H9 (cell line): Measurements from ENCODE around the gene IL12RB1. TPM values are rescaled to one million over a fixed set of nuclear protein-coding genes. Genes with fewer than 3 reads are reported as not detected.

Experiments
- DNase-seq: peaks from one replicate; pipeline ENCODE4 v3.0.0-alpha.2; 2017
- H2AFZ ChIP-seq: one replicate; pipeline ENCODE4 v1.6.1; 2013; ENCODE audit warnings: mild to moderate bottlenecking, low read length, control low read depth, moderate library complexity
- H2AK5ac ChIP-seq: 2 replicates; pipeline ENCODE4 v1.6.1; 2013; ENCODE audit warnings: low read length, control low read depth, mixed read lengths; ENCODE audit not compliant: insufficient read length
- H2BK120ac ChIP-seq: one replicate; pipeline ENCODE4 v1.6.1; 2013; ENCODE audit warnings: low read depth, mild to moderate bottlenecking, low read length, control low read depth, inconsistent platforms; ENCODE audit not compliant: poor library complexity, severe bottlenecking
- H2BK12ac ChIP-seq: 2 replicates; pipeline ENCODE4 v1.6.1; 2013; ENCODE audit warnings: low read length, control low read depth, mixed read lengths, low read depth; ENCODE audit not compliant: insufficient read length
- H2BK15ac ChIP-seq: 2 replicates; pipeline ENCODE4 v1.6.1; 2013; ENCODE audit warnings: low read depth, low read length, control low read depth
- H2BK20ac ChIP-seq: one replicate; pipeline ENCODE4 v1.6.1; 2013; ENCODE audit warnings: low read depth, mild to moderate bottlenecking, low read length, control low read depth, inconsistent platforms; ENCODE audit not compliant: poor library complexity, severe bottlenecking
- H2BK5ac ChIP-seq: 2 replicates; pipeline ENCODE4 v1.6.1; 2013; ENCODE audit warnings: low read length, control low read depth, mixed read lengths; ENCODE audit not compliant: insufficient read length
- H3K14ac ChIP-seq: 2 replicates; pipeline ENCODE4 v1.6.1; 2013; ENCODE audit warnings: low read length, control low read depth; ENCODE audit not compliant: insufficient read depth
- H3K18ac ChIP-seq: 2 replicates; pipeline ENCODE4 v1.6.1; 2013; ENCODE audit warnings: low read depth, mild to moderate bottlenecking, mixed read lengths, low read length, control low read depth; ENCODE audit not compliant: insufficient read length
- H3K23ac ChIP-seq: 2 replicates; pipeline ENCODE4 v1.6.1; 2013; ENCODE audit warnings: low read length, control low read depth, mixed read lengths, low read depth; ENCODE audit not compliant: insufficient read length
- H3K23me2 ChIP-seq: 2 replicates; pipeline ENCODE4 v1.6.1; 2013; ENCODE audit warnings: low read depth, mild to moderate bottlenecking, mixed read lengths, low read length, control low read depth; ENCODE audit not compliant: insufficient read length, poor library complexity, severe bottlenecking
- H3K27ac ChIP-seq: 2 replicates; pipeline ENCODE4 v1.5.1; 2013; ENCODE audit warnings: low read length, control low read depth, mixed read lengths, low read depth; ENCODE audit not compliant: insufficient read length
- H3K27me3 ChIP-seq: 2 replicates; pipeline ENCODE4 v1.6.1; 2013; ENCODE audit warnings: low read length, control low read depth, inconsistent platforms; ENCODE audit not compliant: insufficient read depth
- H3K4ac ChIP-seq: 2 replicates; pipeline ENCODE4 v1.6.1; 2013; ENCODE audit warnings: low read depth, mild to moderate bottlenecking, control low read depth, inconsistent platforms, low read length, moderate library complexity
- H3K4me1 ChIP-seq: 2 replicates; pipeline ENCODE4 v1.6.1; 2013; ENCODE audit warnings: low read length, control low read depth, inconsistent platforms; ENCODE audit not compliant: insufficient read depth
- H3K4me2 ChIP-seq: 2 replicates; pipeline ENCODE4 v1.6.1; 2013; ENCODE audit warnings: low read length, control low read depth, mixed read lengths; ENCODE audit not compliant: insufficient read length, insufficient read depth
- H3K56ac ChIP-seq: 2 replicates; pipeline ENCODE4 v1.6.1; 2013; ENCODE audit warnings: low read depth, mild to moderate bottlenecking, mixed read lengths, low read length, control low read depth; ENCODE audit not compliant: insufficient read length
- H3K79me1 ChIP-seq: 2 replicates; pipeline ENCODE4 v1.6.1; 2013; ENCODE audit warnings: low read depth, mild to moderate bottlenecking, moderate library complexity, low read length, control low read depth, inconsistent platforms; ENCODE audit not compliant: insufficient read depth, poor library complexity, severe bottlenecking
- H3K79me2 ChIP-seq: 2 replicates; pipeline ENCODE4 v1.6.1; 2013; ENCODE audit warnings: low read length, control low read depth, inconsistent platforms; ENCODE audit not compliant: insufficient read depth
- H3K9ac ChIP-seq: 2 replicates; pipeline ENCODE4 v1.6.1; 2013; ENCODE audit warnings: low read length, control low read depth, mixed read lengths; ENCODE audit not compliant: insufficient read length; ENCODE audit errors: extremely low read depth
- H3K9me3 ChIP-seq: one replicate; pipeline ENCODE4 v1.6.1; 2013; ENCODE audit warnings: low read depth, low read length, inconsistent platforms; ENCODE audit not compliant: control insufficient read depth
- H3T11ph ChIP-seq: one replicate; pipeline ENCODE4 v1.6.1; 2013; ENCODE audit warnings: mild to moderate bottlenecking, low read length, control low read depth, inconsistent platforms
- H4K20me1 ChIP-seq: one replicate; pipeline ENCODE4 v1.6.1; 2013; ENCODE audit not compliant: control insufficient read depth, insufficient read length, insufficient read depth
- H4K5ac ChIP-seq: 2 replicates; pipeline ENCODE4 v1.6.1; 2013; ENCODE audit warnings: low read depth, mild to moderate bottlenecking, mixed read lengths, low read length, control low read depth; ENCODE audit not compliant: insufficient read length
- H4K8ac ChIP-seq: replicated peaks from 2 replicates; pipeline ENCODE4 v1.6.1; 2013; ENCODE audit warnings: low read length, control low read depth, mixed read lengths, low read depth; ENCODE audit not compliant: insufficient read length
- H4K91ac ChIP-seq: 2 replicates; pipeline ENCODE4 v1.6.1; 2013; ENCODE audit warnings: low read depth, mild to moderate bottlenecking, moderate library complexity, mixed read lengths, low read length, control low read depth; ENCODE audit not compliant: insufficient read length
- H3K27ac Mint-ChIP-seq, 3 experiments: 2 replicates in 2 of 3; 3 replicates in 1 of 3; pipeline ENCODE4 v1.8.0; 2020 to 2021; ENCODE audit warnings: mixed read lengths in 3 of 3, mild to moderate bottlenecking in 1 of 3, moderate library complexity in 1 of 3
- H3K27me3 Mint-ChIP-seq: 2 replicates; pipeline ENCODE4 v1.8.0; 2021; ENCODE audit warnings: low read depth, mild to moderate bottlenecking, moderate library complexity, mixed read lengths
- H3K36me3 Mint-ChIP-seq, 3 experiments: 2 replicates in 2 of 3; 3 replicates in 1 of 3; pipeline ENCODE4 v1.8.0; 2020 to 2021; ENCODE audit warnings: low read depth in 3 of 3, mixed read lengths in 3 of 3; ENCODE audit not compliant: insufficient read depth in 1 of 3
- H3K4me1 Mint-ChIP-seq, 2 experiments: 2 replicates each; pipeline ENCODE4 v1.8.0; 2020; ENCODE audit warnings: mixed read lengths in 2 of 2
- H3K4me3 Mint-ChIP-seq, 2 experiments: 2 replicates in 1 of 2; 3 replicates in 1 of 2; pipeline ENCODE4 v1.8.0; 2020 to 2021; ENCODE audit warnings: mild to moderate bottlenecking in 2 of 2, mixed read lengths in 2 of 2, moderate library complexity in 1 of 2
- H3K9me3 Mint-ChIP-seq, 2 experiments: 2 replicates in 1 of 2; 3 replicates in 1 of 2; pipeline ENCODE4 v1.8.0; 2020; ENCODE audit warnings: mild to moderate bottlenecking in 2 of 2, mixed read lengths in 2 of 2, moderate library complexity in 1 of 2
- WGBS: extraction: QIAGEN DNeasy Blood & Tissue Kit; methylation state at CpG from one replicate; pipeline ENCODE4 v1.1.7; 2013; ENCODE audit warnings: missing lambda C conversion rate, low lambda C conversion rate, mixed read lengths; ENCODE audit not compliant: insufficient read length; ENCODE audit errors: extremely low coverage; 5-methylcytosine and 5-hydroxymethylcytosine counted together
- total RNA-seq: library from RNA; stranded (reverse); gene quantifications from 2 replicates; pipeline ENCODE4 v1.2.1, GENCODE V29; 2021
- TF ChIP-seq, protein P1 (sequence below): fragments of 200-600 bp; sonication (generic); conservative IDR thresholded peaks from 3 replicates; pipeline ENCODE4 v1.8.0; 2021; ENCODE audit warnings: antibody characterized with exemption, mild to moderate bottlenecking

Gene IL12RB1
- total RNA-seq, 1 experiment from 2014 or later = not detected

DNA sequence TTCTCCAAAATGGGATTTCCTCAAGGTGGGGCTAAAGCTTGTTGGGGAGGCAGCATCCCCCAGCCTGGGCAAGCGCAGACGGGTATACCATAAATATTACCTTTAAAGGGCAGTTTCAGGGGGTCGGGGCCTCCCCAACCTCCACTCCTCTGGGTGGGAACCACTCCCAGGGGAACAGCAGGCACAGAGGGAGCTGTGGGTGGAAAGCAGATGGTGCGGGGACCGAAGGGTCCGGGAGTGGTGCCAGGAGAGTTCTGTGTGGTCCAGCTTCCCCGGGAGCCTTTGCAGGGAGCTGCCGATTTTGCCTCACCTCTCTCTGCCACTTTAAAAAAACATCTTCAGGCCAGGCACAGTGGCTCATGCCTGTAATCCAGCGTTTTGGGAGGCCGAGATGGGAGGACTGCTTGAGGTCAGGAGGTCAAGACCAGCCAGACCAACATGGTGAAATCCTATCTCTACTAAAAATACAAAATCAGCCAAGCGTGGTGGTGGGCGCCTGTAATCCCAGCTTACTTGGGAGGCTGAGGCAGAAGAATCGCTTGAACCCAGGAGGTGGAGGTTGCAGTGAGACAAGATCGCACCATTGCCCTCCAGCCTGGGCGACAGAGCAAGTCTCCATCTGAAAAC, 16.3 kb upstream of the IL12RB1 start:
- DNase-seq = no peak
- Histone ChIP-seq H4K20me1 (no peaks in the 10 kb centered on the region), H2BK12ac (no peak overlapping the region), H3K4me1 (no peaks in the 10 kb centered on the region), H3K4me2 (no peak overlapping the region), H3K4ac (no peak overlapping the region), H3T11ph (no peak overlapping the region), H4K5ac (no peak overlapping the region), H2AK5ac (no peak overlapping the region), H2BK120ac (no peak overlapping the region), H3K79me2 (no peaks in the 10 kb centered on the region), H3K27ac (no peak overlapping the region), H2BK15ac (no peak overlapping the region), H4K91ac (no peak overlapping the region), H3K79me1 (no peaks in the 10 kb centered on the region), H3K18ac (no peak overlapping the region), H4K8ac (no peak overlapping the region), H3K56ac (no peak overlapping the region), H3K23me2 (peaks cover 4% of the 10 kb centered on the region), H2AFZ (no peak overlapping the region), H3K9ac (no peak overlapping the region), H3K14ac (no peak overlapping the region), H3K23ac (no peak overlapping the region), H3K27me3 (no peaks in the 10 kb centered on the region), H3K9me3 (no peaks in the 10 kb centered on the region), H2BK5ac (no peak overlapping the region), H2BK20ac (no peak overlapping the region)
- Mint-ChIP-seq H3K4me1 (peaks cover 21 to 34% of the 10 kb centered on the region in 2 experiments), H3K27me3 (peaks cover 10% of the 10 kb centered on the region), H3K9me3 (no peaks in the 10 kb centered on the region), H3K36me3 (no peaks in the 10 kb centered on the region), H3K4me3 (no peak overlapping the region), H3K27ac (no peak overlapping the region)
- WGBS = no CpG with 5 or more reads among the region's 15 CpGs
- TF ChIP-seq, protein P1, sequence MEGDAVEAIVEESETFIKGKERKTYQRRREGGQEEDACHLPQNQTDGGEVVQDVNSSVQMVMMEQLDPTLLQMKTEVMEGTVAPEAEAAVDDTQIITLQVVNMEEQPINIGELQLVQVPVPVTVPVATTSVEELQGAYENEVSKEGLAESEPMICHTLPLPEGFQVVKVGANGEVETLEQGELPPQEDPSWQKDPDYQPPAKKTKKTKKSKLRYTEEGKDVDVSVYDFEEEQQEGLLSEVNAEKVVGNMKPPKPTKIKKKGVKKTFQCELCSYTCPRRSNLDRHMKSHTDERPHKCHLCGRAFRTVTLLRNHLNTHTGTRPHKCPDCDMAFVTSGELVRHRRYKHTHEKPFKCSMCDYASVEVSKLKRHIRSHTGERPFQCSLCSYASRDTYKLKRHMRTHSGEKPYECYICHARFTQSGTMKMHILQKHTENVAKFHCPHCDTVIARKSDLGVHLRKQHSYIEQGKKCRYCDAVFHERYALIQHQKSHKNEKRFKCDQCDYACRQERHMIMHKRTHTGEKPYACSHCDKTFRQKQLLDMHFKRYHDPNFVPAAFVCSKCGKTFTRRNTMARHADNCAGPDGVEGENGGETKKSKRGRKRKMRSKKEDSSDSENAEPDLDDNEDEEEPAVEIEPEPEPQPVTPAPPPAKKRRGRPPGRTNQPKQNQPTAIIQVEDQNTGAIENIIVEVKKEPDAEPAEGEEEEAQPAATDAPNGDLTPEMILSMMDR = no peak
